GM12878 (cell line): Measurements from ENCODE around the gene SASH1. TPM values are rescaled to one million over a fixed set of nuclear protein-coding genes. Genes with fewer than 3 reads are reported as not detected.

ENCODE experiments used
- ATAC-seq: fragments of 200-7000 bp; cut with Tn5 transposase; 3 replicates; pipeline ENCODE4 v1.9.1; 2020; ENCODE audit warnings: mild to moderate bottlenecking, moderate library complexity
- BruUV-seq: library from RNA; stranded (reverse); fragments of 400-500 nt; replicated peaks from 2 replicates; lab custom pipeline; 2021; lab: Mats Ljungman, UMichigan
- CTCF ChIA-PET: fragments of 300-600 bp; sonication (Branson Sonifier 250); formaldehyde crosslinking; extraction: SDS; loops from one replicate; lab custom pipeline; 2021; ENCODE audit warnings: inconsistent platforms; lab: Yijun Ruan, JAX
- POLR2A ChIA-PET: fragments of 350-600 bp; formaldehyde crosslinking; extraction: SDS; loops from one replicate; lab custom pipeline; 2021; ENCODE audit warnings: inconsistent platforms; lab: Charles Lee
- RAD21 ChIA-PET: fragments of 300-600 bp; sonication (Branson Sonifier 250); formaldehyde crosslinking; loops from one replicate; lab custom pipeline; 2023; ENCODE audit warnings: antibody characterized with exemption; ENCODE audit not compliant: unreplicated experiment; lab: Charles Lee
- SMC1A ChIA-PET: fragments of 300-600 bp; sonication (Branson Sonifier 250); formaldehyde crosslinking; loops from one replicate; lab custom pipeline; 2023; ENCODE audit not compliant: unreplicated experiment, uncharacterized antibody; lab: Charles Lee
- DNase-seq: peaks from one replicate; pipeline ENCODE4 v3.0.0-alpha.2; 2011; ENCODE audit warnings: low read depth, low spot score
- FAIRE-seq: peaks from 3 replicates; lab custom pipeline; 2011; peaks lifted over from hg19 to GRCh38; lab: Jason Lieb, UNC
- H2AFZ ChIP-seq: 2 replicates; pipeline ENCODE4 v1.6.0; 2011; ENCODE audit warnings: low read depth, low read length, control low read depth; ENCODE audit not compliant: control insufficient read depth
- H3K27ac ChIP-seq: 2 replicates; pipeline ENCODE4 v1.5.1; 2011; ENCODE audit warnings: control low read depth; ENCODE audit not compliant: control insufficient read depth, insufficient read depth
- H3K27me3 ChIP-seq, 2 experiments: replicated peaks in 1 of 2; 2 replicates each; pipeline versions ENCODE4 v1.6.0 to v1.6.1; 2011; ENCODE audit warnings: low read length in 1 of 2; ENCODE audit not compliant: control insufficient read depth in 2 of 2, insufficient read depth in 2 of 2
- H3K36me3 ChIP-seq, 2 experiments: 2 replicates each; pipeline ENCODE4 v1.5.1; 2011; ENCODE audit warnings: low read length in 1 of 2; ENCODE audit not compliant: control insufficient read depth in 2 of 2, insufficient read depth in 2 of 2
- H3K4me1 ChIP-seq: 2 replicates; pipeline ENCODE4 v1.6.1; 2011; ENCODE audit warnings: mild to moderate bottlenecking, low read length, moderate library complexity, mixed read lengths; ENCODE audit not compliant: control insufficient read depth, insufficient read depth
- H3K4me2 ChIP-seq: 2 replicates; pipeline ENCODE4 v1.6.0; 2011; ENCODE audit warnings: control low read depth; ENCODE audit not compliant: control insufficient read depth, insufficient read depth
- H3K4me3 ChIP-seq: fragments of 200-600 bp; sonication (generic); 2 replicates; pipeline ENCODE4 v1.5.1; 2016
- H3K79me2 ChIP-seq: 2 replicates; pipeline ENCODE4 v1.6.0; 2011; ENCODE audit warnings: low read length; ENCODE audit not compliant: control insufficient read depth, insufficient read depth
- H3K9ac ChIP-seq: 2 replicates; pipeline ENCODE4 v1.8.0; 2011; ENCODE audit warnings: low read length, control low read depth, mixed read lengths; ENCODE audit not compliant: control insufficient read depth, insufficient read depth
- H3K9me3 ChIP-seq: replicated peaks from 3 replicates; pipeline ENCODE4 v1.5.1; 2011; ENCODE audit warnings: mild to moderate bottlenecking, low read length; ENCODE audit not compliant: control insufficient read depth, insufficient read depth
- H4K20me1 ChIP-seq: 2 replicates; pipeline ENCODE4 v1.6.0; 2011; ENCODE audit not compliant: control insufficient read depth, insufficient read depth
- WGBS: methylation state at CpG from one replicate; pipeline ENCODE4 v1.1.6; 2016; ENCODE audit warnings: low lambda C conversion rate; ENCODE audit not compliant: insufficient replicate concordance, insufficient coverage; ENCODE audit errors: missing lambda C conversion rate; 5-methylcytosine and 5-hydroxymethylcytosine counted together
- in situ Hi-C: fragments of 300-500 bp; cut with MboI; formaldehyde crosslinking; loops from 9 replicates; pipeline ENCODE4 v1.14.3; 2018; ENCODE audit warnings: mixed read lengths
- intact Hi-C: fragments of 100-400 bp; cut with micrococcal nuclease; formaldehyde crosslinking; loops from one replicate; pipeline ENCODE4 v1.14.2; 2022; ENCODE audit not compliant: unreplicated experiment
- polyA plus RNA-seq, 11 experiments: library from polyadenylated mRNA; depleted of rRNA in 4 of 11; unstranded in 6 of 11; stranded (reverse) in 5 of 11; fragments of >200 nt; fragmentation: Nextera tagmentation in 4 of 11; fragmentation: Illumina TruSeq in 1 of 11; extraction: Ambion mirVana in 4 of 11; extraction: Trizol in 1 of 11; gene quantifications; 1 replicate in 1 of 11; 2 replicates in 10 of 11; pipeline versions ENCODE4 v1.2.1 to v1.2.3, GENCODE V29; 2011 to 2016; ENCODE audit warnings: inconsistent platforms in 2 of 11, missing spikeins in 2 of 11, low read depth in 1 of 11
- total RNA-seq, 4 experiments: library from RNA; depleted of rRNA in 3 of 4; stranded (reverse); fragments of >200 nt in 3 of 4; fragmentation: Illumina TruSeq in 1 of 4; extraction: Trizol in 1 of 4; gene quantifications; 2 replicates each; pipeline versions ENCODE4 v1.2.1 to v1.2.3, GENCODE V29; 2013 to 2021
- TF ChIP-seq, protein P1 (sequence below): fragments of 450-650 bp; formaldehyde crosslinking; IDR thresholded peaks from 2 replicates; pipeline ENCODE4 v1.5.0; 2022; ENCODE audit warnings: mild to moderate bottlenecking, missing genetic modification characterization
- TF ChIP-seq, protein P2 (sequence below): fragments of 450-650 bp; IDR thresholded peaks from 2 replicates; pipeline ENCODE4 v1.6.1; 2017; ENCODE audit warnings: antibody characterized with exemption, mild to moderate bottlenecking, moderate library complexity

The SASH1 gene
- total and polyA plus RNA-seq, 10 of the 15 experiments (the other 5 are each of a cell fraction or from before 2014, with no cell fraction given): 0.01 to 0.73 (median 0.14) TPM; not detected in 4

DNA sequence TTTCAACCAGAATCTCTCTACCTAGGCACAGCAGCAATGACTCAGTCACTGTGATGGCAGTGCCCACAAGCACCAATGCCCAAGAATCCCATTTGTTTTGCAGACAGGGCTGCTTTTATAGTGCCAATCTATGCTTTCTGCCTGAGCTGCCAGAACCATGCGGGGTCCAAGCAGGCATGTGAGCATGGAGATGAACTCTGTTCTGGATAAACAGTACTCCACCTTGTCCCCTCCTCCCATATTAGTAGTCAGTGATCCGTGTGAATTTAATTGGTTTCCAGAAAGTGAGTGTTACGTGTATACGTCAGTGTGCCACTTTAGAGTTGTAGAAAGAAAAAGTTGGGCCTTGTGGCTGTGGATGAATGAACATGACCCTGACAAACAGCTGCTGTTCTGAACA, 79.4 kb downstream of the SASH1 start:
- no peak overlapping the region for H3K9ac ChIP-seq
- no peak for DNase-seq
- H3K79me2 ChIP-seq: no peaks in the 10 kb centered on the region
- TF ChIP-seq, protein P1, sequence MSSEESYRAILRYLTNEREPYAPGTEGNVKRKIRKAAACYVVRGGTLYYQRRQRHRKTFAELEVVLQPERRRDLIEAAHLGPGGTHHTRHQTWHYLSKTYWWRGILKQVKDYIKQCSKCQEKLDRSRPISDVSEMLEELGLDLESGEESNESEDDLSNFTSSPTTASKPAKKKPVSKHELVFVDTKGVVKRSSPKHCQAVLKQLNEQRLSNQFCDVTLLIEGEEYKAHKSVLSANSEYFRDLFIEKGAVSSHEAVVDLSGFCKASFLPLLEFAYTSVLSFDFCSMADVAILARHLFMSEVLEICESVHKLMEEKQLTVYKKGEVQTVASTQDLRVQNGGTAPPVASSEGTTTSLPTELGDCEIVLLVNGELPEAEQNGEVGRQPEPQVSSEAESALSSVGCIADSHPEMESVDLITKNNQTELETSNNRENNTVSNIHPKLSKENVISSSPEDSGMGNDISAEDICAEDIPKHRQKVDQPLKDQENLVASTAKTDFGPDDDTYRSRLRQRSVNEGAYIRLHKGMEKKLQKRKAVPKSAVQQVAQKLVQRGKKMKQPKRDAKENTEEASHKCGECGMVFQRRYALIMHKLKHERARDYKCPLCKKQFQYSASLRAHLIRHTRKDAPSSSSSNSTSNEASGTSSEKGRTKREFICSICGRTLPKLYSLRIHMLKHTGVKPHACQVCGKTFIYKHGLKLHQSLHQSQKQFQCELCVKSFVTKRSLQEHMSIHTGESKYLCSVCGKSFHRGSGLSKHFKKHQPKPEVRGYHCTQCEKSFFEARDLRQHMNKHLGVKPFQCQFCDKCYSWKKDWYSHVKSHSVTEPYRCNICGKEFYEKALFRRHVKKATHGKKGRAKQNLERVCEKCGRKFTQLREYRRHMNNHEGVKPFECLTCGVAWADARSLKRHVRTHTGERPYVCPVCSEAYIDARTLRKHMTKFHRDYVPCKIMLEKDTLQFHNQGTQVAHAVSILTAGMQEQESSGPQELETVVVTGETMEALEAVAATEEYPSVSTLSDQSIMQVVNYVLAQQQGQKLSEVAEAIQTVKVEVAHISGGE: no peak
- TF ChIP-seq, protein P2, sequence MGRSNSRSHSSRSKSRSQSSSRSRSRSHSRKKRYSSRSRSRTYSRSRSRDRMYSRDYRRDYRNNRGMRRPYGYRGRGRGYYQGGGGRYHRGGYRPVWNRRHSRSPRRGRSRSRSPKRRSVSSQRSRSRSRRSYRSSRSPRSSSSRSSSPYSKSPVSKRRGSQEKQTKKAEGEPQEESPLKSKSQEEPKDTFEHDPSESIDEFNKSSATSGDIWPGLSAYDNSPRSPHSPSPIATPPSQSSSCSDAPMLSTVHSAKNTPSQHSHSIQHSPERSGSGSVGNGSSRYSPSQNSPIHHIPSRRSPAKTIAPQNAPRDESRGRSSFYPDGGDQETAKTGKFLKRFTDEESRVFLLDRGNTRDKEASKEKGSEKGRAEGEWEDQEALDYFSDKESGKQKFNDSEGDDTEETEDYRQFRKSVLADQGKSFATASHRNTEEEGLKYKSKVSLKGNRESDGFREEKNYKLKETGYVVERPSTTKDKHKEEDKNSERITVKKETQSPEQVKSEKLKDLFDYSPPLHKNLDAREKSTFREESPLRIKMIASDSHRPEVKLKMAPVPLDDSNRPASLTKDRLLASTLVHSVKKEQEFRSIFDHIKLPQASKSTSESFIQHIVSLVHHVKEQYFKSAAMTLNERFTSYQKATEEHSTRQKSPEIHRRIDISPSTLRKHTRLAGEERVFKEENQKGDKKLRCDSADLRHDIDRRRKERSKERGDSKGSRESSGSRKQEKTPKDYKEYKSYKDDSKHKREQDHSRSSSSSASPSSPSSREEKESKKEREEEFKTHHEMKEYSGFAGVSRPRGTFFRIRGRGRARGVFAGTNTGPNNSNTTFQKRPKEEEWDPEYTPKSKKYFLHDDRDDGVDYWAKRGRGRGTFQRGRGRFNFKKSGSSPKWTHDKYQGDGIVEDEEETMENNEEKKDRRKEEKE: no peak
- BruUV-seq: no TSS peak
- no peaks in the 10 kb centered on the region for H3K4me1 ChIP-seq
- intact Hi-C loops (no loop called here), in situ Hi-C loops (no loop called here)
- no peak overlapping the region for H2AFZ ChIP-seq
- H4K20me1 ChIP-seq: no peaks in the 10 kb centered on the region
- H3K27ac ChIP-seq: no peak overlapping the region
- no peak overlapping the region for H3K4me2 ChIP-seq
- no peak for ATAC-seq
- ChIA-PET CTCF (no interaction called here), RAD21 (no interaction called here), POLR2A (no interaction called here), SMC1A (no interaction called here)
- H3K36me3 ChIP-seq: no peaks in the 10 kb centered on the region
- FAIRE-seq: no peak
- H3K9me3 ChIP-seq: no peaks in the 10 kb centered on the region
- H3K4me3 ChIP-seq: no peak overlapping the region
- 49% methylated on average over 4 of the region's 4 CpGs for WGBS
- no peaks in the 10 kb centered on the region for H3K27me3 ChIP-seq
